Trophoblast cell (in vitro differentiated cells and primary cell): ENCODE results near the gene FBLN7.

Source experiments
- DNase-seq, 2 donors: peaks; one replicate each; pipeline ENCODE4 v3.0.0-alpha.2; 2016
- H2AFZ ChIP-seq: 2 replicates; pipeline ENCODE4 v1.6.1; 2013; ENCODE audit warnings: low read length, moderate library complexity, mild to moderate bottlenecking; ENCODE audit not compliant: insufficient read depth, poor library complexity
- H2AK5ac ChIP-seq: 2 replicates; pipeline ENCODE4 v1.6.1; 2013; ENCODE audit warnings: mild to moderate bottlenecking, low read length
- H2BK120ac ChIP-seq: 2 replicates; pipeline ENCODE4 v1.6.1; 2013; ENCODE audit warnings: low read length, mild to moderate bottlenecking, moderate library complexity; ENCODE audit not compliant: insufficient read depth, poor library complexity
- H2BK12ac ChIP-seq: 2 replicates; pipeline ENCODE4 v1.6.1; 2013; ENCODE audit warnings: mild to moderate bottlenecking, low read length, moderate library complexity
- H2BK5ac ChIP-seq: 2 replicates; pipeline ENCODE4 v1.6.1; 2013; ENCODE audit warnings: low read length, low read depth, moderate library complexity, mild to moderate bottlenecking; ENCODE audit not compliant: poor library complexity
- H3K14ac ChIP-seq: 2 replicates; pipeline ENCODE4 v1.6.1; 2013; ENCODE audit warnings: mild to moderate bottlenecking, low read length
- H3K18ac ChIP-seq: 2 replicates; pipeline ENCODE4 v1.6.1; 2013; ENCODE audit warnings: mild to moderate bottlenecking, low read length
- H3K23ac ChIP-seq: 2 replicates; pipeline ENCODE4 v1.6.1; 2013; ENCODE audit warnings: low read length
- H3K27ac ChIP-seq: 2 replicates; pipeline ENCODE4 v1.5.1; 2013; ENCODE audit warnings: low read depth, mild to moderate bottlenecking, inconsistent platforms, low read length, moderate library complexity
- H3K27me3 ChIP-seq: 2 replicates; pipeline ENCODE4 v1.6.1; 2013; ENCODE audit warnings: inconsistent platforms, mild to moderate bottlenecking, low read length, moderate library complexity; ENCODE audit not compliant: insufficient read depth
- H3K36me3 ChIP-seq, 2 experiments: 1 replicate in 1 of 2; 2 replicates in 1 of 2; pipeline ENCODE4 v1.6.1; 2013; ENCODE audit warnings: low read length in 2 of 2, mild to moderate bottlenecking in 2 of 2, moderate library complexity in 1 of 2; ENCODE audit not compliant: insufficient read depth in 2 of 2, control insufficient read depth in 1 of 2
- H3K4ac ChIP-seq: 2 replicates; pipeline ENCODE4 v1.6.1; 2013; ENCODE audit warnings: low read depth, mild to moderate bottlenecking, low read length, moderate library complexity
- H3K4me1 ChIP-seq, 2 experiments: 1 replicate in 1 of 2; 2 replicates in 1 of 2; pipeline ENCODE4 v1.6.1; 2013; ENCODE audit warnings: low read length in 2 of 2, mild to moderate bottlenecking in 2 of 2, moderate library complexity in 1 of 2; ENCODE audit not compliant: insufficient read depth in 2 of 2, control insufficient read depth in 1 of 2
- H3K4me2 ChIP-seq: 2 replicates; pipeline ENCODE4 v1.6.1; 2013; ENCODE audit warnings: inconsistent platforms, mild to moderate bottlenecking, low read length, moderate library complexity
- H3K4me3 ChIP-seq: 2 replicates; pipeline ENCODE4 v1.5.1; 2013; ENCODE audit warnings: mild to moderate bottlenecking, low read depth, low read length, inconsistent platforms
- H3K79me1 ChIP-seq: one replicate; pipeline ENCODE4 v1.6.1; 2013; ENCODE audit warnings: low read length
- H3K79me2 ChIP-seq: 2 replicates; pipeline ENCODE4 v1.6.1; 2013; ENCODE audit warnings: low read length, mild to moderate bottlenecking; ENCODE audit not compliant: control insufficient read depth, insufficient read depth, poor library complexity
- H3K9ac ChIP-seq: 2 replicates; pipeline ENCODE4 v1.6.1; 2013; ENCODE audit warnings: mild to moderate bottlenecking, low read length
- H3K9me3 ChIP-seq: 2 replicates; pipeline ENCODE4 v1.6.1; 2013; ENCODE audit warnings: low read depth, mild to moderate bottlenecking, control low read depth, inconsistent platforms, low read length; ENCODE audit not compliant: insufficient read depth
- H4K12ac ChIP-seq: 2 replicates; pipeline ENCODE4 v1.6.1; 2013; ENCODE audit warnings: low read depth, mild to moderate bottlenecking, low read length, moderate library complexity
- H4K8ac ChIP-seq: 2 replicates; pipeline ENCODE4 v1.6.1; 2013; ENCODE audit warnings: low read depth, mild to moderate bottlenecking, low read length, moderate library complexity
- H4K91ac ChIP-seq: one replicate; pipeline ENCODE4 v1.6.1; 2013; ENCODE audit warnings: low read depth, mild to moderate bottlenecking, low read length, moderate library complexity
- WGBS: extraction: QIAGEN DNeasy Blood & Tissue Kit; methylation state at CpG from one replicate; pipeline ENCODE4 v1.1.7; 2013; ENCODE audit warnings: missing lambda C conversion rate; ENCODE audit not compliant: insufficient read length, insufficient coverage; ENCODE audit errors: extremely low coverage; 5-methylcytosine and 5-hydroxymethylcytosine counted together

The FBLN7 gene

DNA sequence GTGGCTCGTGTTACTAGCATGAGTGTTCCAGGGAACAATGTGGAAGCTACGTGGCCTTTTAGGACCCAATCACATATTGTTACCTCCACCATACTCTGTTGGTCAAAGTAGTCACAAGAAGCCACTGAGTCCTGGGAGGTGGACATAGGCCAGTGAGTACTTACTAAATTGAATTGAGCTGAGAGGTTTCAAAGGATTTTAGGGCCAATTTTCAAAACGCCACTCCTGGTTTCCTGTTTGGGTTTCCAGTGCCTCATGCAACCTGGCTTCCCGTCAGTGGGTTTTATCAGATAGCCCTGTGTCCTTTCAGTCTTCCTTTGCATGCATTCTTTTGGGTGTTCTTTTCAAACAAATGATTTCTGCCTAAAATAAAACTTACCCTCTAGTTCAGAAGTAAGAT is 56.3 kb downstream of the FBLN7 start:
- no peaks in the 10 kb centered on the region for H3K4me1 ChIP-seq
- no peak overlapping the region for H2AFZ ChIP-seq
- H4K8ac ChIP-seq = no peak overlapping the region

DNA sequence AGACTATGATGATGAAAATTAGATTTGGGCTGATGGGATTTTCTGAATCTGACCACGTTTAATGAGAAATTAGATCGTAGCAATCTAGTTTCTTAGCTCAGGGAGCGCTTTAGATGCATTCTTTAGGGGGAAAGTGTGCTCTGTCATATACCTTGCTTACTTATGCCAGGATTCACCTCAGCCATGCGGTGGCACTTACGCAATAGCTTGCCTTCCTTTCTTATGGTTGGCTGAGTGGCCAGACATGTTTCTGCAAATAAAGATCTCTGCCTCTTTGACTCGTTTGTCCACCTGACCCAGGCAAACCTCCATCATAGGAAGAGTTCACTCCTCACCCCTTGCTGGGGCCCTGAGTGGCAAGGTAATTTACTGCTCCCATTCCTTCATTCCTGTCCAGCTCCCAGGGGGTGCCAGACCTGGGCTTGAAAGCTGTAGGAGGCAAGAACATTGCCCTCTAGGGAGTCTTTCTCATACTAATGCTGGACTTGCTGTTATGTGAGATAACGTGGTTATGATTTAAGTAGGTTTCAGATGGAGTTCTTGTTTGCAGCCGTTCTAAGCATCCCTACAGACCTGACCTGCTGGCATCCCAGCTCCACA is 57.1 kb downstream of the FBLN7 start:
- Histone ChIP-seq H3K4me3 (no peak overlapping the region), H3K4ac (no peak overlapping the region), H3K27me3 (no peaks in the 10 kb centered on the region), H2AK5ac (no peak overlapping the region), H3K27ac (no peak overlapping the region), H3K14ac (no peak overlapping the region), H3K4me2 (no peak overlapping the region), H3K36me3 (no peaks in the 10 kb centered on the region), H3K4me1 (no peaks in the 10 kb centered on the region), H4K12ac (no peak overlapping the region), H3K79me2 (no peaks in the 10 kb centered on the region), H3K23ac (no peak overlapping the region), H3K9ac (peak overlapping the region; percentile 26), H4K8ac (no peak overlapping the region), H3K18ac (no peak overlapping the region), H3K79me1 (no peaks in the 10 kb centered on the region), H2BK120ac (no peak overlapping the region), H2AFZ (no peak overlapping the region), H2BK5ac (no peak overlapping the region), H3K9me3 (no peaks in the 10 kb centered on the region), H2BK12ac (no peak overlapping the region), H4K91ac (no peak overlapping the region)
- no CpG with 5 or more reads among the region's 8 CpGs for WGBS
- DNase-seq = no peak

More for the DNA sequence above, 56.3 kb downstream of the FBLN7 start:
- Histone ChIP-seq H4K91ac (no peak overlapping the region), H3K79me1 (no peaks in the 10 kb centered on the region), H2BK5ac (no peak overlapping the region), H2AK5ac (no peak overlapping the region), H3K79me2 (no peaks in the 10 kb centered on the region), H3K4me2 (no peak overlapping the region), H3K4me3 (no peak overlapping the region), H3K9ac (no peak overlapping the region), H3K27ac (no peak overlapping the region), H2BK12ac (no peak overlapping the region), H3K18ac (no peak overlapping the region), H3K36me3 (no peaks in the 10 kb centered on the region), H4K12ac (no peak overlapping the region), H2BK120ac (no peak overlapping the region), H3K4ac (no peak overlapping the region), H3K9me3 (no peaks in the 10 kb centered on the region), H3K27me3 (no peaks in the 10 kb centered on the region), H3K23ac (no peak overlapping the region), H3K14ac (no peak overlapping the region)
- no peak for DNase-seq
- WGBS = no CpG with 5 or more reads among the region's 4 CpGs

DNA sequence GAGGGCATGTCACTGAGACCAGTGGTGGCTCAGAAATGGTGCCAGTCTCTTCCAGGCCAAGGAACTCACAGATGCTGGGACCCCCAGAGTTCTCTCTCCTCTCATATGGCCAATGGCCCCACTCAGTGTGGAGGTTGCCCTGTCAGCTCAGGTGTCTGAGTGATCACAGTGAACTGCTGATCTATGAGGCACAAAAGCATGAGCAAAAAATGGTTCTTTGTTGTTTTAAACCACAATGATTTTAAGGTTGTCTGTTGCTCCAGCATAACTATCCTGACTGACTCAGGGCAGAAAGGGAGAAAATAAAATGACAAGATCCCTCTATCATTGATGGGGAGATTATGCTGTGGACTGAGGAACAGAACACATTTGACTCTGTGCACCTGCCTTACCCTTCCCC is 57.8 kb downstream of the FBLN7 start:
- H2BK120ac ChIP-seq = no peak overlapping the region
- H3K27me3 ChIP-seq = no peaks in the 10 kb centered on the region
- H3K27ac ChIP-seq = no peak overlapping the region
- H4K8ac ChIP-seq = no peak overlapping the region
- no peak overlapping the region for H2BK5ac ChIP-seq
- H3K9me3 ChIP-seq = peaks cover under 1% of the 10 kb centered on the region
- H3K14ac ChIP-seq = no peak overlapping the region
- no peak overlapping the region for H3K4me3 ChIP-seq
- no peak overlapping the region for H3K9ac ChIP-seq
- H2AFZ ChIP-seq = no peak overlapping the region
- no peak overlapping the region for H3K18ac ChIP-seq
- H3K4me2 ChIP-seq = no peak overlapping the region
- no peak overlapping the region for H3K23ac ChIP-seq
- H3K79me1 ChIP-seq = no peaks in the 10 kb centered on the region
- H2AK5ac ChIP-seq = no peak overlapping the region
- no peak overlapping the region for H2BK12ac ChIP-seq
- no peak for DNase-seq
- no peaks in the 10 kb centered on the region for H3K36me3 ChIP-seq
- H3K4me1 ChIP-seq = no peaks in the 10 kb centered on the region
- H4K91ac ChIP-seq = no peak overlapping the region
- H4K12ac ChIP-seq = no peak overlapping the region
- no peak overlapping the region for H3K4ac ChIP-seq
- no peaks in the 10 kb centered on the region for H3K79me2 ChIP-seq

DNA sequence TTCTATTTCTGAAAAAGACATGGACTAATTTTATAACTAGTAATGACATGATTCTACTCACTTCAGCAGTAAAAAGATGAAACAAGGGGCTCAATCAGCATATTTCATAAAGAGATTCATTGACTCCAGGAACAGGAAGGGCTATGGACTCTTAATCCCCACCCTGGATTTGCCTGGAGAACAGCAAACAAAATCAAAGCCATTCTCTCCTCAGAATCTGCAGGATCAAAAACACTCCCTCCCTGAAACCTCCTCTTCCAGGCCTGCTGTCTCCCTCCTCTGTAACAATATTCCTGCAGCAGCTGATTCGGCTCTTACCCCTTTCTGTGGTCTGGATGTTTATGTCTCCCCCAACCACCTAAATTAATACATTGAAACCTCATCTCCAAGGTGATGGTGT is 59.7 kb downstream of the FBLN7 start:
- no peak overlapping the region for H4K12ac ChIP-seq
- H2BK120ac ChIP-seq = no peak overlapping the region
- peaks cover 2% of the 10 kb centered on the region for H3K9me3 ChIP-seq
- H3K79me2 ChIP-seq = no peaks in the 10 kb centered on the region
- no peak overlapping the region for H2AFZ ChIP-seq
- no peak overlapping the region for H4K8ac ChIP-seq
- H3K27ac ChIP-seq = no peak overlapping the region
- H3K4me3 ChIP-seq = no peak overlapping the region
- no peak overlapping the region for H3K4me2 ChIP-seq
- no peak overlapping the region for H3K4ac ChIP-seq
- no peak for DNase-seq
- no peak overlapping the region for H2BK12ac ChIP-seq
- WGBS = no CpG with 5 or more reads among the region's 1 CpG
- H2BK5ac ChIP-seq = no peak overlapping the region
- H4K91ac ChIP-seq = no peak overlapping the region
- H2AK5ac ChIP-seq = no peak overlapping the region
- no peaks in the 10 kb centered on the region for H3K4me1 ChIP-seq
- no peak overlapping the region for H3K9ac ChIP-seq
- no peaks in the 10 kb centered on the region for H3K36me3 ChIP-seq
- H3K27me3 ChIP-seq = no peaks in the 10 kb centered on the region
- H3K79me1 ChIP-seq = no peaks in the 10 kb centered on the region
- no peak overlapping the region for H3K14ac ChIP-seq
- H3K18ac ChIP-seq = no peak overlapping the region
- H3K23ac ChIP-seq = no peak overlapping the region
